IPS-18c (cell line): Measurements from ENCODE around the gene MCIDAS.

Experiments
- H3K4me3 ChIP-seq: 2 replicates; pipeline ENCODE4 v1.7.0; 2013; ENCODE audit warnings: low read depth, mild to moderate bottlenecking, low read length, moderate library complexity; ENCODE audit not compliant: insufficient read depth
- H3K9me3 ChIP-seq: one replicate; pipeline ENCODE4 v1.6.1; 2013; ENCODE audit warnings: mild to moderate bottlenecking, low read length, moderate library complexity; ENCODE audit not compliant: control insufficient read depth, insufficient read depth

Gene MCIDAS

DNA sequence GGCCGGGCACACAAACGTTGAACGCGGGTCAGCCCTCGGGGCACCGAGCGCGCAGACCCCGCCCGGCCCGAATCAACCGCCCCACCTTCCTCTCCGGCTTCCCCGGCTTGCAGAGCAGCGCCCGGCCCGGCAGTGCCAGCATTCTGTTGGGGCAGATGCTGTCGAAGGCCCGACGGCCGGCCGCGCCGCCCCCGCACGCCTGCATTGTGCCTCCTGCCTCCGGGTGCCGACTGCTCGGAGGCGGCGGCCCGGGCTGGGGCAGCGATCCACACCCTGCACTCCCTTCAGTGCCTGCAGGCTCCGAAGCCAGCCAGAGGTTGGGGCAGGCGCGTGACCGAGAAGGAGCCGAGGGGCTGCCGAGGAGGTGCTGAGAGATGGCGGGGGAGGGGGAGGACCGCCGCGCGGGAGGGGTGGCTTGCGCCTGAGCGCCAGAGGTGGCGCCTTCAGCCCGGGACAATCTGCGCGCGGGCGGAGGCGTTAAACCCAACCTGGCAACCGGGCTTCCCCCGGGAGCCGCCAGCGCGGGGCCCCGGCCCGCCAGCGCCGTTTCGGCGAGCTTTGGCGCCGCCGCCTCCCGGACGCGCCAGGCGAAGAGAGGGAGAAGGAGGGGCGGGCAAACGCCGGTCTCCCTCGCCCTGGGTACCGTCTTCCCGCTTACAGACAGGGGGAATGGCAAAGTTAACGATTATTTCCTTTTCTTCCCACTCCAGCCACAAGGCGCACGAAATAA lies at the start of gene MCIDAS:
MCIDAS (minus strand) TSS at position 382 of the 730 bp plus-strand sequence; CDS start at position 205, 177 bp downstream.
- H3K9me3 ChIP-seq, result no peaks in the 10 kb centered on the region
- H3K4me3 ChIP-seq, result peak within 1 kb of the TSS; percentile 55

DNA sequence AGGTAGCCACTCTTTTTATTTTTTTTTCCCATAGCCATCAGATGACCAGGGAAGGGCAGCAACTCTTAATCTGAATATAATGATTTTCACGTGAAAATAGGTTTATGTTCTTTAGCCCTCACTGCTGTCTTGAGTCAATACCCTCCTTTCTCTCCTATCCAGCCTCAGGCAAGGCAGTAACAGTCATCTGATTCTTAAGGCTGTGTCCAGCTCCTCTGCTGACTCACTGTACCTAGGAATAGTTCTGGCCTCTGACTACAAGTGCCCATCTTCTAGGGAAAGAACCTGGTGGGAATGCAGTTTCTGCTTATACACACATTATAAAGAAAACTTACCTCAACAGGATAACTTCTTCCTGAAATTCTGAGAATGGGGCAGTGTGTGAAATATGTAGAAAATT lies 49.7 kb upstream of the MCIDAS start:
- H3K9me3 ChIP-seq, result no peaks in the 10 kb centered on the region
- H3K4me3 ChIP-seq, result no peak overlapping the region

DNA sequence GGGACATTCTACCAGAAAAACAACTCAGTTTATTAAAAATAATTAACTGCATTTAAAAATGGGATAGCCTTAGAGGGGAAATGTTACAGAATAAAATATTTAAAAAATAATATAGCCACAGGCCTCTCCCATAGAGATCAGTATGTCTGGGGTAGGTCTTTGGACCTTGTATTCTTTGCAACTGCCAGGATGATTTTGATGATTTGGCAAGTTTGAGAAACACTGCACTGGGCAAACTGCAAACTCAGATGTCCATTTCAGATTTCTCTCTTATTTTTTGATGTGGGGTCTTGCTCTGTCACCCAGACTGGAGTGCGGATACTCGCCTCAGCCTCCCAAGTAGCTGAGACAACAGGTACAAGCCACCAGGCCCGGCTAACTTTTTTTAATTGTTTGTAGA lies 31.2 kb upstream of the MCIDAS start:
- no peak overlapping the region for H3K4me3 ChIP-seq
- no peaks in the 10 kb centered on the region for H3K9me3 ChIP-seq

DNA sequence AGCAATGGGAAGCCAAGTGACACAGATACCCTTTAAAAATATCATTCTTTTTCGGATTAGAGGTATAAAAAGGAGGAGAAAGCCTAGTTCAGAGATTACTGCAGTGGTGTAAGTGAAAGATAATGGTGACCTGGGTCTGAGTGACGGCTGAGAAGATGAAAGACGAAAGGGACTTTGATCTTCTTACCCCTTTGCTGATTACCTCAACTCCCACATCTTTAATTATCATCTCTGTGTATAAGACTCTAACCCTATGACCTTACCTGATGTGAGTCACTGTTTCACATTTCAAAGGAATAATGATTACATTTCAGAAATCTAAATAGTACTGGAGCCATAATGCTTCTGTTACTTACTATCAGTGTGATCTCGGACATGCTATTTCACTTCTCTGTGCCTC lies 27.7 kb upstream of the MCIDAS start:
- H3K9me3 ChIP-seq, result no peaks in the 10 kb centered on the region
- no peak overlapping the region for H3K4me3 ChIP-seq

DNA sequence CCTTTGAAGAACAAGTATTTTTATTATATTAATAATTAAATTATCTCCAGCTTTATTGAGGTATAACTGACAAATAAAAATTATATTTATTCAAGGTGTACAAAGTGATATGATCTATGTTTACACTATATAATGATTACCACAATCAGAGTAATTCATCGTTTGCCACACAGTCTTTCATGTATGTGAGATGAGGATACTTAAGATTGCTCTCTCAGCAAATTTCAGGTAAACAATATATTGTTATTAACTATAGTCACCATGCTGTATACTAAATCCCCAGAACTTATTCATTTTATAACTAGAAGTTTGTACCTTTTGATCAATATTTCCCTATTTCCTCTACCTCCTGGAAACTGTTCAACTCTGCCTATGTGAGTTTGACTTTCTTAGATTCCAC lies 22.9 kb upstream of the MCIDAS start:
- Histone ChIP-seq H3K4me3 (no peak overlapping the region), H3K9me3 (no peaks in the 10 kb centered on the region)

DNA sequence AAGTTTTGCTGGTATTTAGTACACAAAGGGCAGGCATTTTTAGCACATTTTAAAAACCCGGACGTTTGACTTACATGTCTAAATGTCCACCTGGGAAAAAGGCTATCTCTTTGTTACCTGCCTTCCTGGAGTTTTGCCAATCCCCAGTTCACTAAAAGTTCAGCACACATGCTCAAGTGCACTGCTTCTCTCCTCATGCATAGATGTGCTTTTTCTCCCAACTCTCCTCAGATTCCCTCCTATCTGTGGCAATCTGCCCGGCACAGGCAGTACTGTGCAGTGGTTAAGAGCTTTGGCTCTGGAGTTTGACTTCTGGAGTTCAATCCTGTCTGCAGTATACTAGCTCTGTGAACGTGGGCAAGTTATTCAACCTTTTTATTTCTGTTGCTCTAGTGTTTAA lies 14.6 kb upstream of the MCIDAS start:
- H3K4me3 ChIP-seq, result no peak overlapping the region

DNA sequence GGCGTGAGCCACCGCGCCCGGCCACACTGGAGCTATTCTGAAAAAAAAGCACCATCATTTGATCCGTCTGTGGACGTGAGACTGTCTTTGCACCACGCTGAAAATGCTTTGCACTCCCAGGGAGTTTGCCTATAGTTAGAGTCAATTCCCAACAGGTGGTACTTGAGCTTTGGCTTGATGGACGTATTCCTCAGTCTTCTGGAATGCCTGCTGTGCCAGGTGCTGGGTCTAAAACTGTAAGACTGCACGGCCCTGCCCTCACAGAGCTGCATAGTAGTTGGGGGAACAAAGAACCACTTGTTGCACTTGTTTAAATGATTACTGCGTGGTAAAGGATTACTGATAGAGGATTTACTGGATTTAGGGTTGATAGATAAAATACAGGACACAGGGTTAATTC lies 9.7 kb upstream of the MCIDAS start:
- H3K9me3 ChIP-seq, result no peaks in the 10 kb centered on the region

More for the DNA sequence above, 14.6 kb upstream of the MCIDAS start:
- H3K9me3 ChIP-seq, result no peaks in the 10 kb centered on the region

DNA sequence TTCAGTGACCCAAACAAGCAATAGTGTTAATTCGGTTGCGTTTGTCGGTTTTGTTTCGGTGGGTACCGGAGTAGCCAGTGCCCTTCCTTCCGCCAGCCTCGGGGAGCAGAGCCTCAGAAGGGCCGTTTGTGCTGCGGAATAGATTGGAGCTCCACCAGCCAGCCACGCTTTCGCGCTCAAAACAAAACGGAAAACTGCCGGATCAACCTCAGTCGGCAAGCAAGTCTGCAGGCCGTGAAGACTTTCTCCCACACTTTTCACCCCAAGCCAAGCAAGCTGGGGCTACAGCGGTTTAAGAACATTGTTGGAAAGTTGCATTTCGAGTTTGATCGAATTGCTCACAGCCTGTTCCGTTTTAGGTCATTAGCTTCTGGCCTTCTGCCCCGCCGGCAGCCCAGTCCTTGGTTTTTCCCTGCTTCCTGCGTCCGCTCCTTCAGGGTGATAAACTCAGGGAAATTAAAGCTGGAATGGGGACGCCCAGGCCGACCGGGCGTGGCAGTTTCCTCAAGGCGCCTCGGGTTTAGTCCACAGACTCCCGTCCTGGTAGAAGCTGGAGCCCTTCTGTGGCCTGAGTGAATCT lies 7.1 kb upstream of the MCIDAS start:
- peak overlapping the region; percentile 61 for H3K4me3 ChIP-seq
- no peaks in the 10 kb centered on the region for H3K9me3 ChIP-seq

More for the DNA sequence above, 9.7 kb upstream of the MCIDAS start:
- no peak overlapping the region for H3K4me3 ChIP-seq

DNA sequence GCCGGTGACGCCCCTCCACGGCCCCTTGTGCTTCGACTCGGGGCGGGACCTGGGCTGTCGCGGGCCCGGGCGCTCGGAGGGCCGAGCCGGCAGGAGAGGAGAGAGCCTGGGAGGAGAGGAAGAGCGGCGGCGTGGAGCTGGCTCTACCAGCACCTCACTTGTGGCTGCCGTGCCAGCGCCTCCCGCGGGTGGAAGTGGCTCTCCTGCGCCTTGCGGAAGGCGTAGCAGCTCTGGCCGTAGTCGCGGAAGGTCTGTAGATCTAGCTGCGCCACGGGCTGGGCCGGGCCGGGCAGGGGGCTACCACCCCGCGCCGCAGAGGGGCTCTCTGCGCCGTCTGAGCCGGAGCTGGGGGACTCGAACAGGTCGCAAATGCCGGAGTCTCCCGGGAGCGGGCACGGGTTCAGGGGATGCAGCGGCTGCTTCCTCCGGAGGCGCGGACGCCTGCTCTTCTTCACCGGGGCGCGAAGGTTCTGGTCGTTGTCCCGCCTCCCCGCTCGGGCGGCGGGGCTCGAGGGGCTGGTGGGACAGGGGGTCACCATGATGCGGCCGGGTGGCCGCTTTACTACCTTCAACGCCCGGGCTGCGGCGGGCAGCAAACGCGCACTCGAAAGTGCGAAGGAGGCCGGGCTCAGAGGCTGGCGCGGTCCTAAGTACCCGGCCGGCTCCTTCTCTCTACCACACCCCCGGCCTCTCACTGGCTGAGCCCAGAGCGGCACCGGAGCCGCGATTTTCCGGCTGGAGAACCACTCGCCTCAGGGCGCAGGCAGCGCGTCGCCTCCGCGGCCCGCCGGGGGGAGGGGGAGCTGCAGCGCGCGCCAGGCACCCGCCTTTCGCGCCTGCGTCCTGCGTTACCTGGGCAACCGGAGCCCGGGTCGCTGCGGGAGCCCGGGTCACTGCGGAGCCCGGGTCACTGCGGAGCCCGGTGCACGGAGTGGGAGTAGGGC lies 6.1 kb upstream of the MCIDAS start, which contains the start of gene CCNO:
CCNO (minus strand) TSS at position 624 of the 944 bp plus-strand sequence; CDS start at position 539, 85 bp downstream.
- peak within 1 kb of the TSS; percentile 61 for H3K4me3 ChIP-seq

DNA sequence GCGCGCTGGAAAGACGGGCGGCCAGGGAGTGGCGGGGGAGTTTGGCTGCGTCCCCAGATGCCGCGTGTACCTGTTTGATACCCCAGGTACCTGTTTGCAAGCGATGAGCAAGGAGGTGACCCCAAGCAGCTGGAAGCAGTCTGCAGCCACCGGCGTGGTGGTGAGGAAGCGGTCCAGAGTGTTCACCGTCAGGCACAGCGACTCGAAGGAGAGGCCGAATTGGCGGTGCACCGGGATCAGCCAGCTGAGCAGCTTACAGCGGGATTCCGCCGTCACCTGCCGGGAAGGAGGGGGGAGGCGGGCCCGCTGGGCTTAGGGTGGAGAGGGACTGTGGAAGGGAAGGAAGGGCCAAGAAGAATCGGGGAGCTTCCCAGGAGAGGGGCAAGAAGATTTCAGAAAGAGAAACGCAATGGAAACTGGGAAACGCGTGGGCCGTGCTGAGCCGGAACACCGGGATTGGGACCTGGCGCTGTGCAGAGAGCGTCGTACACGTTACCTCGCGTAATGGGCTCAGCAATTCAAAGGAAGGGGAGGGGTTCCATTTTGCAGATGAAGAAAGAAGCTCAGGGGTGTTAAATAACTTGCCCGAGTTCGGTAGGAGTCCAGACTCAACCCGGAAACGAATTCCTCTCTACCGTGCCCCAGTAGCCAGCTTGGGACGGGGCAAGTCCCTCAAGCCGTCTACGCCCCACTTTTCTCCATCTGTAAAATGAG lies 5.3 kb upstream of the MCIDAS start:
- no peaks in the 10 kb centered on the region for H3K9me3 ChIP-seq
- peak overlapping the region; percentile 61 for H3K4me3 ChIP-seq

More for the DNA sequence above, 6.1 kb upstream of the MCIDAS start, which contains the start of gene CCNO:
- no peaks in the 10 kb centered on the region for H3K9me3 ChIP-seq

DNA sequence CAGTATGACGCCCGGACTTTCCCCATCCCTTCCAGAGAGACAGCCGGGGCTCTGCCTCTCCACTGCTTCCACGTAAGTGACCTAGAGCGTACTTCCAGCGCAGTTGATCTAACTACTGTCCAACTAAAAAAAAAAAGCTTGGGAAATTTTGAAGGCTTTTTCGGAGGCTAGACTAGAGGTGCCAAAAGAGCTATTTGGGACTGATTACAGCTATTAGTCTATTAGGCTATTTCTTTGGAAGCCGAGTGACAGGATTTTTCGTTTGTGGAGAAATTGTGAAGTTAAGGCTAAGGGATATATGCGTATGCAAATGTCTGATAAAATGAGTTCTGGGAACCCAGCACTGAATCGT lies 4.8 kb upstream of the MCIDAS start:
- peak overlapping the region; percentile 61 for H3K4me3 ChIP-seq
- no peaks in the 10 kb centered on the region for H3K9me3 ChIP-seq

DNA sequence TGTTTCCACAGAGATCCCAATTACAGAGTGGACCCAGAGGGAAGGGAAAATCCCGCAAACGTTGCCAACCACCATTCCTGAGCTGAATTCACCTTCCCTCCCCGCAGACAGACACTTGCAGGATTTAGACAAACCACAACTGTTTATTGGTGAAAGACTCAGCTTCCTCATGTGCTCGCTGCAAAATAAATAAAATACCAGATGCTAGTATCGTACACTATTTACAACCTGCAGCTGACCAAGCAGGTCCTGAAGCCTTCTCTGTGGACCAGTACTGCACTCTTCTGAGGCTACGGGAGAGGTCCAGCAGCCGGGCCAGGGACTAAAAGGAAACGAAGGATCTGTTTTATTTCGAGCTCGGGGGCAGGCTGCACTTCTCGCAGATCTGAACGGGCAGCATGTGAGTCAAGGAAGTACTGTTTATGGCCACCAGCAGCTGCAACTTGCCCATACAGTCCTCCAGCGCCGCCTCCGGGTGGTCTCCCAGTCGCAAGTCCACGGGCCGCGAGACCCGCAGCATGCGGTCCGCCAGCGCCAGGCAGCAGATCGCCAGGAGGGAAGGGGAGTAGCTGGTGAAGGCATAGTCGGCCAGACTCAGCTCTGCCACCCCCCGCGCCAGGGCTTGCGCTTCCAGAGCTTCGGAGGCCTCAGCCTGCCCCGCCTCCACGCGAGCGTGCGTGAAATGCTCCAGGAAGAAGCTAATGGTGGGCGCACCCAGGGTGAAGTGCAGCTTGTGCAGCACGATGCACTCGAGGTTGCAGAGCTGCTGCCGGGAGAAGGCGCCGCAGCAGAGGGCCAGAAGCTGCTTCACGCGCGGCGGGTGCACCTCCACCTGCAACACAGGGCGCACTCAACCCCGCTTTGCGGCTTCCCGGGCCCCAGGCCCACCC lies 4.2 kb upstream of the MCIDAS start:
- Histone ChIP-seq H3K9me3 (no peaks in the 10 kb centered on the region), H3K4me3 (peak overlapping the region; percentile 16)

DNA sequence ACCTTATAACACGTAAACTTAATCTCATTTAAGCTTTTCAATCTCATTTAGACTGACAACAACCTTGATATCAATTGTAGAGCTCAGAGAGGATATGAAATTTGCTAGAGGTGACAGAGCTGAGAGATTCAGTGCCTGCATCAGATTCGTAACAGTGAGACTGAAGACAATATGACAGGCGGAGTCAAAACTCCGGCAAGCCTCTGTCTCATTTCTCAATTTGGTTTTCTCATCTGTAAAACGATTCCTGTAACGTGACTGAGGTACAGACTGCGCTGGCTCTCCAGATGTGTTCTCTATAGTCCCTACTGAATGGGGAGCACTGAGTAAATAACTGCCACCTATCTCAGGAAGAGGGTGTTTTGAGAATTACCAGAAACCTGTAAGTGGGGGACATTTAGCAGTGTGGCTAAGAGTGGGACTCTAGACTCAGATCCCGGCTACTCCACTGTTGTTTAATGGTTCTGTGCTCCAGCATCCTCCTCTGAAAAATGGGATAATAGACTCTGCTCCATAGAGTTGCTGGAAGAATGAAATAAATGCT lies 3.0 kb upstream of the MCIDAS start:
- Histone ChIP-seq H3K4me3 (no peak overlapping the region), H3K9me3 (no peaks in the 10 kb centered on the region)

DNA sequence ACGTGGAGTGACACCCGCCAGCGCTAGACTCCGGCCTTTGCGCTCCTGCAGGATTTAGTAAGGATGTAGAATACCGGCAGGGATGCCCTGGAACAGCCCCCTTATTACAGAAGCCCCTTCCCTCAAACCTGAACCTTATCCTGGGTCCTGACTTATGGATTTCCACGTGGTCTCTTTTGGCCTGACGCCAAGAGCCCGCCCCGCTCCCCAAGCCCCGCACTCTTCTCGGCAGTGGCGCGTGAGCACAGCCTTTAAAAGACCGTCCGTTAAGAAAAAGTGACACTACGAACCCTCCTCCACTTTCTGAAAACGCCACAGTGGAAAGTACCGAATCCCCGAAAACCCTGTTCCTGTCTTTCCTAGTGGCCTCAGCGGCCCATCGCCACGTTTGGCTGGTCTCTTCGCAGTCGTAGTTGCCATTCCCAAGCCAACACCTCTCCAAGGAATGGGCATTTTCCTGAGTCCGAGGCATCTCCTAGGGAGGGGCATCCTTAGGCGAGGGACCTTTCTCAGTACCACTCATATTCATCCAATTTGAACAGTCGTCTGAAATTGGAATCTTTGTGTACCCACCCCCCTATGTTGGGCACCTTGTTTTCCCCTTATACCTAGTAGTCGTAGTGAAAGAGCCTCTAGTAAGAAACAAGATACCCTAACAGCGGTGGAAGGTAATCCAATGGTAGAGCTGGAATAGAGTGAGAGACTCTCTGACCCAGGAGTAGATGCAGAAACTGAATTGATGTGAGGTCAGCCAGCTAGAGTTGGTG lies 732 bp upstream of the MCIDAS start:
- no peaks in the 10 kb centered on the region for H3K9me3 ChIP-seq
- H3K4me3 ChIP-seq, result peak overlapping the region; percentile 55
